Measurements from ENCODE around the gene SLC5A4. TPM values are rescaled to one million over a fixed set of nuclear protein-coding genes. Genes with fewer than 3 reads are reported as not detected.
"Not testable (repeated sequence)": the region's sequence is repeated elsewhere in the genome, so short reads cannot be mapped to it uniquely, and the experiment has no call there.

Gene SLC5A4
- polyA plus RNA-seq (2011; rRNA removed) (not detected in 2 replicates), polyA minus RNA-seq (2011; rRNA and poly(A)+ RNA removed) (0.17 TPM in 1 of 2 replicates, not detected in the other)

- ChIA-PET POLR2A (no interaction called here), CTCF (interaction anchor here (1.9 kb wide), 1 partner anchor 10 kb away, joined by 7 read pairs; no protein-coding TSS in a partner anchor)
These were observed at the start of gene SLC5A4 for GRCh38 chr22:32255217-32255616. Gene SLC5A4, minus strand, starts transcription at chr22:32255347. Its CDS starts 18 bp downstream, at chr22:32255329.

GRCh38 chr22:32293921-32294320, 38.8 kb upstream of the SLC5A4 start:
- H3K27me3 ChIP-seq (ENCODE audit: control insufficient read depth, insufficient read depth, low read length); CTCF ChIA-PET; H3K9me3 ChIP-seq (ENCODE audit: control insufficient read depth, insufficient read depth, low read length); POLR2A ChIA-PET; DNase-seq (ENCODE audit: low read depth, low spot score); H3K27ac ChIP-seq (ENCODE audit: low read depth, low read length); H3K4me3 ChIP-seq (ENCODE audit: low read depth, low read length): not testable (repeated sequence)

More at GRCh38 chr22:32255217-32255616, at the start of gene SLC5A4:
- H3K9me3 ChIP-seq (ENCODE audit: control insufficient read depth, insufficient read depth, low read length), result no peaks in the 10 kb centered on the region
- DNase-seq (ENCODE audit: low read depth, low spot score), result no peak
- TF ChIP-seq, protein P1, sequence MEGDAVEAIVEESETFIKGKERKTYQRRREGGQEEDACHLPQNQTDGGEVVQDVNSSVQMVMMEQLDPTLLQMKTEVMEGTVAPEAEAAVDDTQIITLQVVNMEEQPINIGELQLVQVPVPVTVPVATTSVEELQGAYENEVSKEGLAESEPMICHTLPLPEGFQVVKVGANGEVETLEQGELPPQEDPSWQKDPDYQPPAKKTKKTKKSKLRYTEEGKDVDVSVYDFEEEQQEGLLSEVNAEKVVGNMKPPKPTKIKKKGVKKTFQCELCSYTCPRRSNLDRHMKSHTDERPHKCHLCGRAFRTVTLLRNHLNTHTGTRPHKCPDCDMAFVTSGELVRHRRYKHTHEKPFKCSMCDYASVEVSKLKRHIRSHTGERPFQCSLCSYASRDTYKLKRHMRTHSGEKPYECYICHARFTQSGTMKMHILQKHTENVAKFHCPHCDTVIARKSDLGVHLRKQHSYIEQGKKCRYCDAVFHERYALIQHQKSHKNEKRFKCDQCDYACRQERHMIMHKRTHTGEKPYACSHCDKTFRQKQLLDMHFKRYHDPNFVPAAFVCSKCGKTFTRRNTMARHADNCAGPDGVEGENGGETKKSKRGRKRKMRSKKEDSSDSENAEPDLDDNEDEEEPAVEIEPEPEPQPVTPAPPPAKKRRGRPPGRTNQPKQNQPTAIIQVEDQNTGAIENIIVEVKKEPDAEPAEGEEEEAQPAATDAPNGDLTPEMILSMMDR (IDR thresholded peaks at IDR 0.05; ENCODE audit: low read depth, low read length), result no peak
- no peak within 1 kb of the TSS for H3K27ac ChIP-seq (ENCODE audit: low read depth, low read length)
- H3K27me3 ChIP-seq (ENCODE audit: control insufficient read depth, insufficient read depth, low read length), result no peaks in the 10 kb centered on the region
- H3K4me3 ChIP-seq (ENCODE audit: low read depth, low read length), result no peak within 1 kb of the TSS

GRCh38 chr22:32286290-32286840, 31.2 kb upstream of the SLC5A4 start:
- TF ChIP-seq, protein P1 (IDR thresholded peaks at IDR 0.05; ENCODE audit: low read depth, low read length), result no peak
- POLR2A ChIA-PET, result no interaction called here
- CTCF ChIA-PET, result interaction anchor here (1.5 kb wide), 1 partner anchor 21 kb away, joined by 4 read pairs; no protein-coding TSS in a partner anchor
- Histone ChIP-seq H3K27ac (ENCODE audit: low read depth, low read length) (no peak overlapping the region), H3K4me3 (ENCODE audit: low read depth, low read length) (no peak overlapping the region), H3K9me3 (ENCODE audit: control insufficient read depth, insufficient read depth, low read length) (no peaks in the 10 kb centered on the region), H3K27me3 (ENCODE audit: control insufficient read depth, insufficient read depth, low read length) (peaks cover 2% of the 10 kb centered on the region)
- no peak for DNase-seq (ENCODE audit: low read depth, low spot score)

DNA sequence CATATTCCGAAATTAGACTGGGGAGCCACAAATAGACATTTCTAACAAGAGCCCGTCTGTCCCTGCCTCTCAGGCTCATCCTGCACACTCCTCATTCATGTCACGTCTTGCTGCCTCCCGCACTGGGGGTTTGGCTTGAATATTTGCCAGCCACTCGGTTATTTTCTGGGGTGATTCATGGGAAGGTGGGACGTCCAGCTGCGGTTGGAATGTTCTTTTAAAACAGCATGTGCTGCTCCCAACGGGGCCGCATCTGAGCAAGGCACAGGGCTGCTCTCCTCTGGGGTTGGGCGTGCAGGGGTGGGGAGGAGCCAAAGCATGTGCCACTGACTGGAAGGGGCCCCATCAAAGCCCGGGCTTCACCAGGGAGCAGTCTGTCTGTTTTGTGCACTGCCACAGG, 25.9 kb upstream of the SLC5A4 start:
- H3K27ac ChIP-seq (ENCODE audit: low read depth, low read length), result no peak overlapping the region
- no peak for DNase-seq (ENCODE audit: low read depth, low spot score)
- TF ChIP-seq, protein P1 (IDR thresholded peaks at IDR 0.05; ENCODE audit: low read depth, low read length), result no peak
- ChIA-PET POLR2A (no interaction called here), CTCF (interaction anchor here (1.8 kb wide), 1 partner anchor 15 kb away, joined by 4 read pairs; no protein-coding TSS in a partner anchor)
- H3K4me3 ChIP-seq (ENCODE audit: low read depth, low read length), result no peak overlapping the region
- H3K9me3 ChIP-seq (ENCODE audit: control insufficient read depth, insufficient read depth, low read length), result no peaks in the 10 kb centered on the region
- peaks cover 2% of the 10 kb centered on the region for H3K27me3 ChIP-seq (ENCODE audit: control insufficient read depth, insufficient read depth, low read length)

- DNase-seq (ENCODE audit: low read depth, low spot score); H3K27ac ChIP-seq (ENCODE audit: low read depth, low read length); POLR2A ChIA-PET; H3K9me3 ChIP-seq (ENCODE audit: control insufficient read depth, insufficient read depth, low read length); H3K27me3 ChIP-seq (ENCODE audit: control insufficient read depth, insufficient read depth, low read length); H3K4me3 ChIP-seq (ENCODE audit: low read depth, low read length): not testable (repeated sequence)
- CTCF ChIA-PET, result interaction anchor here (3.6 kb wide), 1 partner anchor 9 kb away, joined by 18 read pairs; no protein-coding TSS in a partner anchor
These were observed 20.2 kb upstream of the SLC5A4 start for GRCh38 chr22:32275353-32275752.

GRCh38 chr22:32271389-32271788, 16.2 kb upstream of the SLC5A4 start:
- Histone ChIP-seq H3K4me3 (ENCODE audit: low read depth, low read length) (no peak overlapping the region), H3K9me3 (ENCODE audit: control insufficient read depth, insufficient read depth, low read length) (no peaks in the 10 kb centered on the region; the same call in 1 of the 2 replicates), H3K27ac (ENCODE audit: low read depth, low read length) (no peak overlapping the region), H3K27me3 (ENCODE audit: control insufficient read depth, insufficient read depth, low read length) (no peaks in the 10 kb centered on the region)
- POLR2A ChIA-PET, result no interaction called here
- CTCF ChIA-PET, result no interaction called here
- TF ChIP-seq, protein P1 (IDR thresholded peaks at IDR 0.05; ENCODE audit: low read depth, low read length), result no peak
- no peak for DNase-seq (ENCODE audit: low read depth, low spot score)

All from AG04450 (cell line).